ENCODE measurements around the gene PHKB. TPM values are rescaled to one million over a fixed set of nuclear protein-coding genes. Genes with fewer than 3 reads are reported as not detected.
"Not testable (repeated sequence)": the region's sequence is repeated elsewhere in the genome, so short reads cannot be mapped to it uniquely, and the experiment has no call there.

PHKB gene
- total RNA-seq, 2 experiments from 2014 or later: 18.2 to 20.2 TPM

- Mint-ChIP-seq H3K36me3 (peaks cover 74% of the 10 kb centered on the region), H3K4me3 (no peak overlapping the region), H3K27me3 (no peaks in the 10 kb centered on the region), H3K4me1 (no peaks in the 10 kb centered on the region), H3K27ac (no peak overlapping the region), H3K9me3 (peaks cover 26% of the 10 kb centered on the region)
- DNase-seq: no peak
These were observed 92.9 kb downstream of the PHKB start for GRCh38 chr16:47553853-47554564.

- H3K27ac Mint-ChIP-seq, H3K4me3 Mint-ChIP-seq, H3K27me3 Mint-ChIP-seq, H3K4me1 Mint-ChIP-seq, DNase-seq: not testable (repeated sequence)
- peaks cover 69% of the 10 kb centered on the region for H3K36me3 Mint-ChIP-seq
- peaks cover 26% of the 10 kb centered on the region for H3K9me3 Mint-ChIP-seq
These were observed 93.5 kb downstream of the PHKB start for GRCh38 chr16:47554587-47554986.

- no peak for DNase-seq
- no peaks in the 10 kb centered on the region for H3K4me1 Mint-ChIP-seq
These were observed 100.2 kb downstream of the PHKB start for GRCh38 chr16:47561286-47561685.

GRCh38 chr16:47562366-47562765 lies 101.2 kb downstream of the PHKB start:
- peaks cover 55% of the 10 kb centered on the region for H3K36me3 Mint-ChIP-seq
- H3K27ac Mint-ChIP-seq: no peak overlapping the region
- H3K9me3 Mint-ChIP-seq: peaks cover 9% of the 10 kb centered on the region
- DNase-seq: no peak
- no peak overlapping the region for H3K4me3 Mint-ChIP-seq
- no peaks in the 10 kb centered on the region for H3K27me3 Mint-ChIP-seq
- H3K4me1 Mint-ChIP-seq: peaks cover 2% of the 10 kb centered on the region

More at GRCh38 chr16:47561286-47561685, 100.2 kb downstream of the PHKB start:
- peaks cover 52% of the 10 kb centered on the region for H3K36me3 Mint-ChIP-seq
- no peak overlapping the region for H3K4me3 Mint-ChIP-seq
- peaks cover 7% of the 10 kb centered on the region for H3K9me3 Mint-ChIP-seq
- no peak overlapping the region for H3K27ac Mint-ChIP-seq
- H3K27me3 Mint-ChIP-seq: no peaks in the 10 kb centered on the region

GRCh38 chr16:47565454-47565853 lies 104.3 kb downstream of the PHKB start:
- peaks cover 15% of the 10 kb centered on the region for H3K4me1 Mint-ChIP-seq
- no peak for DNase-seq

GRCh38 chr16:47567321-47567720 lies 106.2 kb downstream of the PHKB start:
- Mint-ChIP-seq H3K27me3 (no peaks in the 10 kb centered on the region), H3K4me1 (peaks cover 18% of the 10 kb centered on the region), H3K36me3 (peaks cover 67% of the 10 kb centered on the region), H3K27ac (no peak overlapping the region), H3K4me3 (no peak overlapping the region), H3K9me3 (peaks cover 13% of the 10 kb centered on the region)
- DNase-seq: no peak

More at GRCh38 chr16:47565454-47565853, 104.3 kb downstream of the PHKB start:
- Mint-ChIP-seq H3K9me3 (peaks cover 13% of the 10 kb centered on the region), H3K36me3 (peaks cover 73% of the 10 kb centered on the region), H3K27ac (no peak overlapping the region), H3K4me3 (no peak overlapping the region), H3K27me3 (no peaks in the 10 kb centered on the region)

- peaks cover 19% of the 10 kb centered on the region for H3K4me1 Mint-ChIP-seq
- peak overlapping the region; percentile 27 for H3K27ac Mint-ChIP-seq
- no peak overlapping the region for H3K4me3 Mint-ChIP-seq
- peaks cover 13% of the 10 kb centered on the region for H3K9me3 Mint-ChIP-seq
- H3K27me3 Mint-ChIP-seq: no peaks in the 10 kb centered on the region
- DNase-seq: no peak
- peaks cover 64% of the 10 kb centered on the region for H3K36me3 Mint-ChIP-seq
These were observed 107.2 kb downstream of the PHKB start for GRCh38 chr16:47568351-47568750.

GRCh38 chr16:47571049-47571448 lies 109.9 kb downstream of the PHKB start:
- H3K36me3 Mint-ChIP-seq: peaks cover 51% of the 10 kb centered on the region
- DNase-seq: no peak
- H3K27me3 Mint-ChIP-seq: no peaks in the 10 kb centered on the region
- peaks cover 33% of the 10 kb centered on the region for H3K4me1 Mint-ChIP-seq
- H3K4me3 Mint-ChIP-seq: no peak overlapping the region
- H3K27ac Mint-ChIP-seq: no peak overlapping the region
- peaks cover 16% of the 10 kb centered on the region for H3K9me3 Mint-ChIP-seq

GRCh38 chr16:47571711-47572110 lies 110.6 kb downstream of the PHKB start:
- no peak overlapping the region for H3K27ac Mint-ChIP-seq

GRCh38 chr16:47574091-47575054 lies 113.2 kb downstream of the PHKB start:
- Mint-ChIP-seq H3K9me3 (peaks cover 13% of the 10 kb centered on the region), H3K36me3 (peaks cover 39% of the 10 kb centered on the region), H3K27me3 (no peaks in the 10 kb centered on the region), H3K27ac (peak overlapping the region; percentile 87), H3K4me1 (peaks cover 27% of the 10 kb centered on the region), H3K4me3 (peak overlapping the region; percentile 29)
- DNase-seq: peak; percentile 24

More at GRCh38 chr16:47571711-47572110, 110.6 kb downstream of the PHKB start:
- H3K9me3 Mint-ChIP-seq: peaks cover 17% of the 10 kb centered on the region
- no peak overlapping the region for H3K4me3 Mint-ChIP-seq
- H3K36me3 Mint-ChIP-seq: peaks cover 49% of the 10 kb centered on the region
- no peaks in the 10 kb centered on the region for H3K27me3 Mint-ChIP-seq
- peaks cover 35% of the 10 kb centered on the region for H3K4me1 Mint-ChIP-seq
- DNase-seq: no peak

- no peak for DNase-seq
- Mint-ChIP-seq H3K9me3 (peaks cover 10% of the 10 kb centered on the region), H3K4me3 (no peak overlapping the region), H3K27me3 (no peaks in the 10 kb centered on the region), H3K36me3 (peaks cover 27% of the 10 kb centered on the region), H3K4me1 (peaks cover 24% of the 10 kb centered on the region), H3K27ac (peak overlapping the region; percentile 23)
These were observed 115.9 kb downstream of the PHKB start for GRCh38 chr16:47577029-47577428.

GRCh38 chr16:47578033-47578432 lies 116.9 kb downstream of the PHKB start:
- Mint-ChIP-seq H3K27ac (no peak overlapping the region), H3K36me3 (peaks cover 18% of the 10 kb centered on the region), H3K9me3 (peaks cover 10% of the 10 kb centered on the region), H3K4me1 (peaks cover 21% of the 10 kb centered on the region), H3K4me3 (no peak overlapping the region), H3K27me3 (no peaks in the 10 kb centered on the region)
- DNase-seq: no peak

GRCh38 chr16:47578573-47578972 lies 117.4 kb downstream of the PHKB start:
- no peak for DNase-seq
- no peak overlapping the region for H3K27ac Mint-ChIP-seq
- H3K36me3 Mint-ChIP-seq: peaks cover 18% of the 10 kb centered on the region
- H3K27me3 Mint-ChIP-seq: no peaks in the 10 kb centered on the region
- H3K4me1 Mint-ChIP-seq: peaks cover 20% of the 10 kb centered on the region
- no peak overlapping the region for H3K4me3 Mint-ChIP-seq
- peaks cover 10% of the 10 kb centered on the region for H3K9me3 Mint-ChIP-seq

- peaks cover 9% of the 10 kb centered on the region for H3K36me3 Mint-ChIP-seq
- no peak overlapping the region for H3K4me3 Mint-ChIP-seq
- peaks cover 2% of the 10 kb centered on the region for H3K9me3 Mint-ChIP-seq
- H3K4me1 Mint-ChIP-seq: peaks cover 7% of the 10 kb centered on the region
- H3K27ac Mint-ChIP-seq: no peak overlapping the region
- H3K27me3 Mint-ChIP-seq: no peaks in the 10 kb centered on the region
- no peak for DNase-seq
These were observed 120.0 kb downstream of the PHKB start for GRCh38 chr16:47581114-47581513.
